RWPE2 (cell line): ENCODE measurements around the gene CT47C1.

Experiments used
- ATAC-seq: fragments of 200-7000 bp; cut with Tn5 transposase; 3 replicates; pipeline ENCODE4 v1.9.1; 2021; ENCODE audit warnings: low read depth
- DNase-seq: peaks from one replicate; pipeline ENCODE4 v3.0.0-alpha.2; 2020; ENCODE audit warnings: low spot score
- H3K27ac ChIP-seq: fragments of 450-650 bp; 2 replicates; pipeline ENCODE4 v1.5.1; 2017; ENCODE audit warnings: mild to moderate bottlenecking; ENCODE audit not compliant: poor library complexity, severe bottlenecking
- H3K27me3 ChIP-seq: fragments of 250-450 bp; sonication (Bioruptor Pico); 2 replicates; pipeline ENCODE4 v1.5.1; 2021; ENCODE audit warnings: mild to moderate bottlenecking, moderate library complexity; ENCODE audit not compliant: insufficient read depth, poor library complexity, severe bottlenecking
- H3K36me3 ChIP-seq: fragments of 250-450 bp; sonication (Bioruptor Pico); 2 replicates; pipeline ENCODE4 v1.5.1; 2020; ENCODE audit warnings: low read depth, mild to moderate bottlenecking, moderate library complexity
- H3K4me1 ChIP-seq: fragments of 250-450 bp; sonication (Bioruptor Pico); 2 replicates; pipeline ENCODE4 v1.5.1; 2021; ENCODE audit warnings: mild to moderate bottlenecking, moderate library complexity; ENCODE audit not compliant: insufficient read depth, poor library complexity, severe bottlenecking
- H3K4me3 ChIP-seq: fragments of 250-450 bp; sonication (Bioruptor Pico); 2 replicates; pipeline ENCODE4 v1.5.1; 2021; ENCODE audit warnings: mild to moderate bottlenecking, moderate library complexity; ENCODE audit not compliant: severe bottlenecking
- H3K9me3 ChIP-seq: fragments of 250-450 bp; sonication (Bioruptor Pico); 2 replicates; pipeline ENCODE4 v1.5.1; 2021; ENCODE audit warnings: mild to moderate bottlenecking, moderate library complexity; ENCODE audit not compliant: severe bottlenecking
- CTCF ChIP-seq: fragments of 450-650 bp; IDR thresholded peaks from one replicate; pipeline ENCODE4 v1.5.1; 2017; ENCODE audit warnings: mild to moderate bottlenecking, moderate library complexity; ENCODE audit not compliant: poor library complexity, severe bottlenecking

CT47C1 gene

DNA sequence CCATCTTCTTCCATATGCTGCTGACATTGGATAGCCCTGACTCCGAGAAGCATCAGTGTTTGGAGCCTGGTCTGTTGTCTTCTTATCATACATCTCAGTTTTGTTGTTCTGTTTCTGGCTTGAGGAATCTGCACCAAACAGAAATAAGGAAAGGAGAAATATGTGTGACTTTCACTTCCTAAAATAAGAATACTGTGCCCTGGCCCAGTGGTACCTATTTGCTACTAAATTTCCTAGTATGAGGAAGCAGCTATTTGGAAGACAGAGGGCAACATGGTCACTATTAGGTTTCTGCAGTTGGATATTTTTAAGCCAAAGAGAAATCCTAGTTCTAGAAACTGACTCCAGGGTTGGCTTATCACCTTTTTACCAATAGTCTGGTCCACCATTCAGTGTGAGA, 16.8 kb downstream of the CT47C1 start:
- H3K4me1 ChIP-seq = no peaks in the 10 kb centered on the region
- no peak overlapping the region for H3K27ac ChIP-seq
- H3K9me3 ChIP-seq = no peaks in the 10 kb centered on the region
- ATAC-seq (no peak), DNase-seq (no peak)
- no peaks in the 10 kb centered on the region for H3K36me3 ChIP-seq
- no peak overlapping the region for H3K4me3 ChIP-seq
- no peaks in the 10 kb centered on the region for H3K27me3 ChIP-seq
- no peak for TF ChIP-seq CTCF

GRCh38 chrX:119090627-119091026, 17.8 kb downstream of the CT47C1 start:
- ATAC-seq (no peak), DNase-seq (no peak)
- H3K4me1 ChIP-seq = no peaks in the 10 kb centered on the region
- no peak for TF ChIP-seq CTCF
- no peaks in the 10 kb centered on the region for H3K27me3 ChIP-seq
- H3K4me3 ChIP-seq = no peak overlapping the region
- H3K36me3 ChIP-seq = no peaks in the 10 kb centered on the region
- H3K27ac ChIP-seq = no peak overlapping the region
- no peaks in the 10 kb centered on the region for H3K9me3 ChIP-seq

- Histone ChIP-seq H3K9me3 (no peaks in the 10 kb centered on the region), H3K36me3 (no peaks in the 10 kb centered on the region), H3K27me3 (no peaks in the 10 kb centered on the region), H3K27ac (no peak overlapping the region), H3K4me3 (no peak overlapping the region), H3K4me1 (no peaks in the 10 kb centered on the region)
- peak; percentile 68 for ATAC-seq
- no peak for DNase-seq
- TF ChIP-seq CTCF = no peak
Measured at GRCh38 chrX:119093991-119094735, 21.4 kb downstream of the CT47C1 start.

DNA sequence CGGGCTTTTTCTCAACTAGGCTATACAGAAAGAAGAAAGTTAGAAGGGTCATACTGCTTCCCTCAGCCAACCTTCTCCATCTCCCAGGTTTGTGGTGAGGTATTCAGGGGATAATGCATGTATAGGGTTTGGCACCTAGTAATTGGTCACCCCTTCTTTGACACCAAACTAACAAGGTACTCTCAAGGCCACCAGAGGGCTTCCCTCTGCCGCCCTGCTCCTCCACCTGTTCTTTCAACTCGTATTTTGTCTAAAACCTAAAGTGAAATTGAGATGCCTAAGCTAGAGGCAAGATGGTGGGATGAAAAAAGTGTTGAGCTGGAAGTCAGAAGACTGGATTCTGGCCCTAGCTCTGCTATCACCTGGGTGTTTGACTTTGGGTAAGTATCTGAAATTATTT, 22.0 kb downstream of the CT47C1 start:
- no peaks in the 10 kb centered on the region for H3K9me3 ChIP-seq
- H3K27me3 ChIP-seq = no peaks in the 10 kb centered on the region
- H3K4me3 ChIP-seq = no peak overlapping the region
- H3K36me3 ChIP-seq = no peaks in the 10 kb centered on the region
- DNase-seq (no peak), ATAC-seq (no peak)
- H3K4me1 ChIP-seq = no peaks in the 10 kb centered on the region
- no peak overlapping the region for H3K27ac ChIP-seq
- TF ChIP-seq CTCF = no peak

- ATAC-seq (no peak), DNase-seq (no peak)
- Histone ChIP-seq H3K36me3 (no peaks in the 10 kb centered on the region), H3K4me1 (no peaks in the 10 kb centered on the region), H3K27ac (no peak overlapping the region), H3K9me3 (no peaks in the 10 kb centered on the region), H3K27me3 (no peaks in the 10 kb centered on the region), H3K4me3 (no peak overlapping the region)
- TF ChIP-seq CTCF = no peak
Measured at GRCh38 chrX:119095936-119096335, 23.1 kb downstream of the CT47C1 start.
